Spinal cord (tissue), 10 donors: ENCODE measurements around the gene EML1. TPM values are rescaled to one million over a fixed set of nuclear protein-coding genes. Genes with fewer than 3 reads are reported as not detected.

ENCODE experiments used
- DNase-seq, 6 donors: peaks; one replicate each; pipeline versions ENCODE4 v3.0.0 to v3.0.0-alpha.2; 2013 to 2015; ENCODE audit warnings: low spot score in 6 of 6, low read depth in 4 of 6
- H3K27ac ChIP-seq: one replicate; pipeline ENCODE4 v1.5.1; 2013; ENCODE audit warnings: low read depth, low read length, control low read depth
- H3K27me3 ChIP-seq: one replicate; pipeline ENCODE4 v1.6.1; 2013; ENCODE audit warnings: low read length; ENCODE audit not compliant: control insufficient read depth, insufficient read depth
- H3K36me3 ChIP-seq: one replicate; pipeline ENCODE4 v1.6.1; 2013; ENCODE audit warnings: low read length; ENCODE audit not compliant: control insufficient read depth, insufficient read depth
- H3K4me1 ChIP-seq: one replicate; pipeline ENCODE4 v1.6.1; 2013; ENCODE audit warnings: low read length; ENCODE audit not compliant: control insufficient read depth, insufficient read depth
- H3K4me3 ChIP-seq: one replicate; pipeline ENCODE4 v1.5.1; 2013; ENCODE audit warnings: low read depth, low read length, control low read depth
- H3K9me3 ChIP-seq: one replicate; pipeline ENCODE4 v1.6.1; 2013; ENCODE audit warnings: low read length; ENCODE audit not compliant: control insufficient read depth, insufficient read depth
- WGBS: methylation state at CpG from one replicate; pipeline ENCODE4 v1.1.5; 2013; ENCODE audit warnings: missing lambda C conversion rate; ENCODE audit not compliant: insufficient coverage; 5-methylcytosine and 5-hydroxymethylcytosine counted together
- polyA plus RNA-seq, 2 donors: library from polyadenylated mRNA; unstranded; fragments of 120-200 nt; gene quantifications; one replicate each; pipeline ENCODE4 v1.2.1, GENCODE V29; 2013; ENCODE audit not compliant: insufficient read length in 2 of 2
- total RNA-seq, 2 donors: library from RNA; depleted of rRNA in 1 of 2; stranded (reverse); fragments of 120-200 nt in 1 of 2; fragments of >200 nt in 1 of 2; gene quantifications; one replicate each; pipeline versions ENCODE4 v1.2.3 to v1.2.4, GENCODE V29; 2013 to 2014
- donor health status: healthy.

The EML1 gene
- total and polyA plus RNA-seq, 4 donors = 23.1 to 40.4 (median 34.9) TPM

DNA sequence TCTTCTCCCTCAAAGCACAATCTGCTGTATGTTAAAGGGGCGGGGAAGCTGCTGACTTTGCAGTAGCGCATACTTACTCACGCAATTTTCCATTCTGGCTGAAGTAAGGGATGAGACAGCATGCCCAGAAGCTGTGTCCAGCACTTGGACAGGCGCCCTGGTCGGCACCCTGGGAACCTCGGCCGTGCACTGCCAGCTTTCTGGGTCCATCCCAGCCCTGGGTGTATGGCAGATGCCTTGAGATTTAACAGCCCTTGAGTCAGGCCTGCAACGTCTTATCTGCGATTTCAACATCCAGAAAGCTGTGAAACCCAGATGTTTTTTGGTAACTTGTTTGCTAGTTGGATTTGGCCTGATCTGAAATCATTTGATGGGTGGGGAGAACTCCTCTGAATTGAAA is 16.1 kb downstream of the EML1 start:
- no peak overlapping the region for H3K27ac ChIP-seq
- DNase-seq = peak in 2 of 6 donors; percentile 39 to 44
- H3K9me3 ChIP-seq = no peaks in the 10 kb centered on the region
- 68% methylated on average over 8 of the region's 9 CpGs for WGBS
- no peaks in the 10 kb centered on the region for H3K36me3 ChIP-seq
- H3K4me3 ChIP-seq = no peak overlapping the region
- no peaks in the 10 kb centered on the region for H3K27me3 ChIP-seq
- peaks cover 22% of the 10 kb centered on the region for H3K4me1 ChIP-seq

DNA sequence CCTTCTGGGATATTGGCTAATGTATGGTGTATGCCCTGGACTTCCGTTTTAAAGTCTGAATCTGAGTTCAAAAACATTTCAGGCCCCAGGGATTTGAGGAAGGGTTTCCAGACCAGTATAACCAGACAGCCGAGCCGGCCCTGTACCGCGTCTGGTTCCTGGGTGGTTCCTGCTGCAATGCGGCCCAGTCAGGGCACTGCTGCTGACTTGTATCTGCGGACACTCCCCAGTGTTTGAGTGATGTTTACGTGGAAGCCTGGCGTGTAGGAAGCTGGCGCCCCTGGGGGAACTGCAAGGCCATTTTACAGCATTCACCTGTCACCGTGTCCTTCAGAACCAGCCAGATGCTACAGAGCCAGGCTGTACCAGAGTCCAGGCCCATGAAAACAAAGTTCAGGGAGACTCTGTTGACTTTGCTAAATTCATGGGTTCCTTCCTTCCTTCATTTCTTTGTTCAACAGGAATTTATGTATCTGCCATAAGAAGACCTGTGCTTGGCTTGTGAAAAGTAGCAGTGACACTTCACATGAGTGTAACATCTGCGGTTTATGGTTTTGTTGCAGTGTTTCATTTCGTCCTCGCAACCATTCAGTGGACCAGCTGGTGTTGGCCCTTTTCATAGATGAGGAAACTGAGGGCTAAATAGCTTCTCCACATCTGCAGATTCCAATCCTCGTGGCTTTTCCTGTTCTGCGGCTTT is 16.8 kb downstream of the EML1 start:
- Histone ChIP-seq H3K4me1 (peaks cover 18% of the 10 kb centered on the region), H3K36me3 (no peaks in the 10 kb centered on the region), H3K27ac (no peak overlapping the region), H3K4me3 (no peak overlapping the region), H3K9me3 (no peaks in the 10 kb centered on the region), H3K27me3 (no peaks in the 10 kb centered on the region)
- WGBS = 90% methylated on average over 12 of the region's 16 CpGs
- no peak for DNase-seq

DNA sequence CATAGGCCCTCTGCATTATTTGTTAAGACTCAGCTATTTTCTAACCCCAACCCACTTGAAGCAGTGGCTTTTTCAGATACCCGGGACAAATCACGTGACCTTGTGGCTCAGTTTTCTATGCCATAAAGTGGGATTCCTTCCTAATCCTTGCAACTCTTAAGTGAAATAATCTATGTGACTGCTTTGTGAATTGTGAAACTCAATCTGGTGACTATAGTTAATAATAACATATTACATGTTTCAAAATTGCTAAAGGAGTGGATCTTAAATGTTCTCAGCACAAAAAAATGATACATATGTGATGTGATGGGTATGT is 17.3 kb downstream of the EML1 start:
- H3K4me1 ChIP-seq = peaks cover 18% of the 10 kb centered on the region
- H3K27me3 ChIP-seq = no peaks in the 10 kb centered on the region
- H3K4me3 ChIP-seq = no peak overlapping the region
- no peaks in the 10 kb centered on the region for H3K9me3 ChIP-seq
- H3K27ac ChIP-seq = no peak overlapping the region
- WGBS = no CpG with 5 or more reads among the region's 2 CpGs
- H3K36me3 ChIP-seq = no peaks in the 10 kb centered on the region
- DNase-seq = no peak

DNA sequence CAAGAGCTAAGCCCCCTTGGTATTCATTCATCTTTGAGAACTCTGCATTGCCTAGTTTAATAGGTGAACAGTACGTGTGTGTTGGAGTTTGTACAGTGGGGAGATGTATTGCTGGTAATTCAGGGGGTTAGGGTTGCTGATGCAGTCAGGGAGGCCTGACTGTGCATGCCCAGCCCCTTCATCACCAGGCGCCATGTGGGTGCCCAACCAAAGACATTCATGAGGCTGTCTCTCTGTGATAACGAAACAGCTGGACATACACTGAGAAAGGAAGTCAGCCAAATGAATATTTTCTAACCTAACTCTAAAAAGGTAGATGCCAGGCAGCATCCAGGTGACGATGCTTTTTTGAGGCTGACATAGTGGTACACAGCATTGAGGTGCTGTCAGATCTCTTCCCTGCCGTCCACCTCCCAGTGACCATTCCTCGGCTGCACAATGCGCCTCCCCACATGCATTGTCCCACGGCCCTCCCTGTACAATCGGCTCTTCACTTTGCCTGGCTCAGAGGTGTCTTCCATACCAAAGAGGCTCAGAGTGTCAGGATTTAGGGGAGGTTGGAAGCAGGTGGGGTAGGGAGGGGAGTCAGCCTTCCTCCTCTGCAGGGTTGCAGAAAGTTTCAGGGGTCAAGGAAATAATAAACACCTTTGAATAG is 19.0 kb downstream of the EML1 start:
- DNase-seq = no peak
- H3K4me3 ChIP-seq = no peak overlapping the region
- H3K36me3 ChIP-seq = no peaks in the 10 kb centered on the region
- no peak overlapping the region for H3K27ac ChIP-seq
- WGBS = 88% methylated on average over 5 of the region's 9 CpGs
- H3K27me3 ChIP-seq = no peaks in the 10 kb centered on the region
- H3K9me3 ChIP-seq = no peaks in the 10 kb centered on the region
- H3K4me1 ChIP-seq = peaks cover 17% of the 10 kb centered on the region

DNA sequence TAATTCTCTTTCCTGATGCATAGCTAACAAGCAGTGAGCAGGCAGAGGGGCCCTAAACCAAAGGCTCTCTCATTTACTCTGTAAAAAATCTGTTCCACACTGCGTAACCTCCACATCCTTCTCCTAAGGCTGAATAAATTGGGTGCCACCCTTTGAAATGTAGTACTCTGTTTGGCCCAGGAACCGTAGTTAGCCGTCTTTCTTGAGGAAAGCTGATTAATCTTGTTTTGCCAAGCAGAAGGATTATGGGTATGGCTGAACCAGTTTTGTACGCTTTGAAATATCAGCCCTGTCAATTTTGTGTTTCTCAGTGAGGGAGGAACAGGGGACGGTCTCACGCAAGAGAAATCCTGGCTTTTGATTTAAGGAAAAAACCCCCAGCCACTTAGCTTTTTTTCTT is 19.7 kb downstream of the EML1 start:
- WGBS = 70% methylated on average over 1 of the region's 6 CpGs
- no peak overlapping the region for H3K4me3 ChIP-seq
- H3K9me3 ChIP-seq = no peaks in the 10 kb centered on the region
- no peak overlapping the region for H3K27ac ChIP-seq
- DNase-seq = peak in 2 of 6 donors; percentile 43 to 53
- no peaks in the 10 kb centered on the region for H3K36me3 ChIP-seq
- H3K27me3 ChIP-seq = no peaks in the 10 kb centered on the region
- peaks cover 13% of the 10 kb centered on the region for H3K4me1 ChIP-seq

DNA sequence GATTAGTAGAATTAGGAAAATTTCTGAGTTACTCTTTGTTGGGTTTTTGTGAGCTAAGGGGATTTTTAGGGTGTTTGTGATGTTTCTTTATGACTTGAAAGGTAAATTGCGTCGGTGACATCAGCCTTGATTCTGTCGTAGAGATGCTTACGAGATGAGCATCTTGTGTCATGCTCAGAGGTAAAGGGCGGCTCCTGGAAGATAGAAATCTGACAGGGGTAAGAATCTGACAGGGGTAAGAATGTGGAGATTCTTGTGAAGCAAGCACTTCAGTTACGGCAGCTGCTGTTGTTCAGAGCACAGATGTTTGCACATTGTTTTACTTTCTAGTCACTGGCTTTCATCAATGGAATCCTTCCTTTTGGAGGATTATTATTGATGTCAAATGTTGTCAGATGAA is 22.5 kb downstream of the EML1 start:
- no peak overlapping the region for H3K27ac ChIP-seq
- no peaks in the 10 kb centered on the region for H3K9me3 ChIP-seq
- no peak overlapping the region for H3K4me3 ChIP-seq
- H3K4me1 ChIP-seq = peaks cover 7% of the 10 kb centered on the region
- DNase-seq = no peak
- 72% methylated on average over 6 of the region's 6 CpGs for WGBS
- H3K27me3 ChIP-seq = no peaks in the 10 kb centered on the region
- H3K36me3 ChIP-seq = no peaks in the 10 kb centered on the region

DNA sequence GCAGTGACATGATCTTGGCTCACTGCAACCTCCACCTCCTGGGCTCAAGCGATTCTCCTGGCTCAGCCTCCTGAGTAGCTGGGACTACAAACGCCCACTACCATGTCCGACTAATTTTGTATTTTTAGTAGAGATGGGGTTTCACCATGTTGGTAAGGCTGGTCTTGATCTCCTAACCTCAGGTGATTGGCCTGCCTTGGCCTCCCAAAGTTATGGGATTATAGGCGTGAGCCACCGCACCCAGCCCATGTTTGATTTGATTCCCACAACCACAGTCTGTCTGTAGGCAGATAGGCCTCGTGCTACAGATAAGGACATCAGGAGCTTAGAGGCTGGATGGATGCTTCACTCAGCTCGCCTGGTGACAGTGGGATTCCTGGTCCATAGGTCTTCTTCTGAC is 23.0 kb downstream of the EML1 start:
- no peaks in the 10 kb centered on the region for H3K36me3 ChIP-seq
- no peak for DNase-seq
- H3K4me3 ChIP-seq = no peak overlapping the region
- 97% methylated on average over 3 of the region's 7 CpGs for WGBS
- H3K27me3 ChIP-seq = no peaks in the 10 kb centered on the region
- H3K4me1 ChIP-seq = peaks cover 11% of the 10 kb centered on the region
- H3K27ac ChIP-seq = no peak overlapping the region
- no peaks in the 10 kb centered on the region for H3K9me3 ChIP-seq

DNA sequence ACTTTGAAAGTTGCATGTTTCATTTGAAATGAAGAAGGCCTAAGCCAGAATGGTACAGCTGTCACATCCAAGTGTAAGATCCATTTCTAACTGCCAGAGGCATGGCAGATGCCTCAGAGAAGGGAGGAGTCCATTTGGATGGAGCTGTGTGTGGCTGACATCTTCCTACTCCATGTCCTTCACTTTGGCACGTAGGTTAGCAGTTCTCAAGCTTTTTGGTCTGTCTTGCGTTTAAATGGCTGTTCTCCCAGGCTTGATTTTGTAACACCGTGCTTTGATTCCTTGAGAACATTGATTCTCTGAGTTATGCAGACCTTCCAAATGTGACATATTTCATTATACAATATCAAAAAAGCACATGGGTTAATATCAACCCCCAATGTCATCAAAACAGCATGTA is 23.4 kb downstream of the EML1 start:
- Histone ChIP-seq H3K9me3 (no peaks in the 10 kb centered on the region), H3K4me1 (peaks cover 15% of the 10 kb centered on the region), H3K4me3 (no peak overlapping the region), H3K27me3 (no peaks in the 10 kb centered on the region), H3K27ac (no peak overlapping the region), H3K36me3 (no peaks in the 10 kb centered on the region)
- WGBS = 74% methylated on average over 3 of the region's 3 CpGs
- no peak for DNase-seq

DNA sequence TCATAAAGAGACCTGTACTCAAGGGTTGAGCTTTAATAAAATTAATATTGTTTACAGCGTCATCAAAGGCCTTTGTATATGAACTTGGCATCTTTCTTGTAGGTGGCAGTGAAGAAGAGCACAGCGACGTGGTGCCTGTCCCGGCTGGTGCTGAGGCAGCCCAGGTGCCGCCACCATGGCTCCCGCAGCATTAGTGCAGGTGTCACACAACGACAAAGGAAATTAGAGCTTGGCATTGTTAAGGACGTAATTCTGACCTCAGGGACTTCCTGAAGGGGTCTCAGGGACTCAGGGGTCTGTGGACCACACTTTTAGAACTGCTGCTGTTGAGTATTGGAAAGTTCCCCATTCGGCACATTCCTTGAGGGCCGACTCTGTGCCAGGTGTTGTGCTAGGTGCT is 24.1 kb downstream of the EML1 start:
- DNase-seq = no peak
- WGBS = 88% methylated on average over 10 of the region's 10 CpGs

DNA sequence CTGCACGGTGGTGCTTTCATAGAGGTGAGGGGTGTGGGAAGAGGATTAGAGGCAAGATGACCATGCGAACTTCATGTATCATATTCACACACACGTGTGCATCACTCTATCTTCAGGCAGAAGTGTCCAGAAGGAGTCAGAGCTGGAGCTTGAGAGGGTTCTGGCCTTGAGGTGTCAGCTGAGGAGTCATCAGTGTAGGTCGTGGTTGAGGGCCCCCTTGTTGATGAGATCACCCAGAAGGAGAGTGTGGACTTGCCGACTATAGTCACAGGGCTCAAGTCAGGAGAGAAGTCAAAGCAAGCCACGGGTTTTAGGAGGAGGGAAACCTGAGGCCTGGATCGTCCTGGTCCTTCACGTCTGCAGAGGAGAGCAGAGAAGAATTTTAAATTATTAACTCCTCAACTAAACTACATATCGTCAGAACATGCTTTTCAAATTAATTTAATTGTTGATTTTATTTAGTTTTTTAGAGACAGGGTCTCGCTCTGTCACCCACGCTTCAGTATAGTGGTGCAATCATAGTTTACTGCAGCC is 25.4 kb downstream of the EML1 start:
- 93% methylated on average over 3 of the region's 11 CpGs for WGBS
- no peaks in the 10 kb centered on the region for H3K9me3 ChIP-seq

More for the DNA sequence above, 24.1 kb downstream of the EML1 start:
- H3K4me3 ChIP-seq = no peak overlapping the region
- no peaks in the 10 kb centered on the region for H3K36me3 ChIP-seq
- H3K9me3 ChIP-seq = no peaks in the 10 kb centered on the region
- H3K27me3 ChIP-seq = no peaks in the 10 kb centered on the region
- H3K4me1 ChIP-seq = peaks cover 15% of the 10 kb centered on the region
- H3K27ac ChIP-seq = no peak overlapping the region

More for the DNA sequence above, 25.4 kb downstream of the EML1 start:
- no peak overlapping the region for H3K4me3 ChIP-seq
- H3K36me3 ChIP-seq = no peaks in the 10 kb centered on the region
- DNase-seq = no peak
- H3K4me1 ChIP-seq = peaks cover 21% of the 10 kb centered on the region
- H3K27me3 ChIP-seq = no peaks in the 10 kb centered on the region
- H3K27ac ChIP-seq = no peak overlapping the region
